Astrocyte (in vitro differentiated cells and primary cell): Measurements from ENCODE around the gene SLC6A3. TPM values are rescaled to one million over a fixed set of nuclear protein-coding genes. Genes with fewer than 3 reads are reported as not detected.

Experiments used
- DNase-seq: peaks from one replicate; pipeline ENCODE4 v3.0.0-alpha.2; 2010; ENCODE audit warnings: low read depth
- FAIRE-seq: peaks from 2 replicates; lab custom pipeline; 2011; peaks lifted over from hg19 to GRCh38; lab: Jason Lieb, UNC
- H2AFZ ChIP-seq: 2 replicates; pipeline ENCODE4 v1.6.0; 2012; ENCODE audit warnings: low read depth, low read length, inconsistent platforms
- H3K27ac ChIP-seq: 2 replicates; pipeline ENCODE4 v1.5.1; 2011; ENCODE audit warnings: low read depth, low read length, inconsistent platforms
- H3K27me3 ChIP-seq: 2 replicates; pipeline ENCODE4 v1.6.0; 2011; ENCODE audit warnings: low read length, inconsistent platforms; ENCODE audit not compliant: insufficient read depth
- H3K36me3 ChIP-seq: 2 replicates; pipeline ENCODE4 v1.5.1; 2011; ENCODE audit warnings: low read length, inconsistent platforms; ENCODE audit not compliant: insufficient read depth
- H3K4me1 ChIP-seq: 2 replicates; pipeline ENCODE4 v1.5.1; 2011; ENCODE audit warnings: low read length, inconsistent platforms; ENCODE audit not compliant: insufficient read depth
- H3K4me2 ChIP-seq: 2 replicates; pipeline ENCODE4 v1.6.0; 2012; ENCODE audit warnings: low read length, inconsistent platforms
- H3K4me3 ChIP-seq: 2 replicates; pipeline ENCODE4 v1.5.1; 2011; ENCODE audit warnings: low read depth, mild to moderate bottlenecking, low read length, inconsistent platforms; ENCODE audit not compliant: insufficient read depth
- H3K79me2 ChIP-seq: 2 replicates; pipeline ENCODE4 v1.6.0; 2012; ENCODE audit warnings: mild to moderate bottlenecking, low read length, inconsistent platforms; ENCODE audit not compliant: insufficient read depth
- H3K9ac ChIP-seq: 2 replicates; pipeline ENCODE4 v1.6.0; 2012; ENCODE audit warnings: mild to moderate bottlenecking, low read length, inconsistent platforms
- H3K9me3 ChIP-seq: 2 replicates; pipeline ENCODE4 v1.5.1; 2012; ENCODE audit warnings: low read depth, mild to moderate bottlenecking, low read length, inconsistent platforms; ENCODE audit not compliant: insufficient read depth
- H4K20me1 ChIP-seq: 2 replicates; pipeline ENCODE4 v1.6.0; 2012; ENCODE audit warnings: low read length, inconsistent platforms; ENCODE audit not compliant: insufficient read depth
- H3K27ac Mint-ChIP-seq: one replicate; pipeline ENCODE4 v1.8.0; 2021; ENCODE audit warnings: mild to moderate bottlenecking, mixed read lengths; ENCODE audit not compliant: unreplicated experiment
- H3K27me3 Mint-ChIP-seq: one replicate; pipeline ENCODE4 v1.8.0; 2021; ENCODE audit warnings: low read depth, mixed read lengths; ENCODE audit not compliant: unreplicated experiment
- H3K36me3 Mint-ChIP-seq: one replicate; pipeline ENCODE4 v1.8.0; 2021; ENCODE audit warnings: low read depth, mixed read lengths; ENCODE audit not compliant: unreplicated experiment
- H3K4me1 Mint-ChIP-seq: one replicate; pipeline ENCODE4 v1.8.0; 2021; ENCODE audit warnings: low read depth, mixed read lengths; ENCODE audit not compliant: unreplicated experiment
- H3K4me3 Mint-ChIP-seq: one replicate; pipeline ENCODE4 v1.8.0; 2021; ENCODE audit warnings: mild to moderate bottlenecking, moderate library complexity, mixed read lengths; ENCODE audit not compliant: unreplicated experiment
- H3K9me3 Mint-ChIP-seq: one replicate; pipeline ENCODE4 v1.8.0; 2021; ENCODE audit warnings: mild to moderate bottlenecking, mixed read lengths; ENCODE audit not compliant: unreplicated experiment
- EZH2 ChIP-seq: IDR thresholded peaks from 2 replicates; pipeline ENCODE4 v1.6.1; 2012; ENCODE audit warnings: mild to moderate bottlenecking, low read length, inconsistent platforms; ENCODE audit not compliant: insufficient read depth
- total RNA-seq: library from RNA; stranded (reverse); gene quantifications from 2 replicates; pipeline ENCODE4 v1.2.1, GENCODE V29; 2021
- TF ChIP-seq, protein P1 (sequence below): IDR thresholded peaks from 2 replicates; pipeline ENCODE4 v1.5.1; 2011; ENCODE audit warnings: low read depth, mild to moderate bottlenecking, inconsistent platforms, low read length, moderate library complexity; ENCODE audit not compliant: insufficient read depth

The SLC6A3 gene
- total RNA-seq, 1 donor from 2014 or later: 0.07 TPM

DNA sequence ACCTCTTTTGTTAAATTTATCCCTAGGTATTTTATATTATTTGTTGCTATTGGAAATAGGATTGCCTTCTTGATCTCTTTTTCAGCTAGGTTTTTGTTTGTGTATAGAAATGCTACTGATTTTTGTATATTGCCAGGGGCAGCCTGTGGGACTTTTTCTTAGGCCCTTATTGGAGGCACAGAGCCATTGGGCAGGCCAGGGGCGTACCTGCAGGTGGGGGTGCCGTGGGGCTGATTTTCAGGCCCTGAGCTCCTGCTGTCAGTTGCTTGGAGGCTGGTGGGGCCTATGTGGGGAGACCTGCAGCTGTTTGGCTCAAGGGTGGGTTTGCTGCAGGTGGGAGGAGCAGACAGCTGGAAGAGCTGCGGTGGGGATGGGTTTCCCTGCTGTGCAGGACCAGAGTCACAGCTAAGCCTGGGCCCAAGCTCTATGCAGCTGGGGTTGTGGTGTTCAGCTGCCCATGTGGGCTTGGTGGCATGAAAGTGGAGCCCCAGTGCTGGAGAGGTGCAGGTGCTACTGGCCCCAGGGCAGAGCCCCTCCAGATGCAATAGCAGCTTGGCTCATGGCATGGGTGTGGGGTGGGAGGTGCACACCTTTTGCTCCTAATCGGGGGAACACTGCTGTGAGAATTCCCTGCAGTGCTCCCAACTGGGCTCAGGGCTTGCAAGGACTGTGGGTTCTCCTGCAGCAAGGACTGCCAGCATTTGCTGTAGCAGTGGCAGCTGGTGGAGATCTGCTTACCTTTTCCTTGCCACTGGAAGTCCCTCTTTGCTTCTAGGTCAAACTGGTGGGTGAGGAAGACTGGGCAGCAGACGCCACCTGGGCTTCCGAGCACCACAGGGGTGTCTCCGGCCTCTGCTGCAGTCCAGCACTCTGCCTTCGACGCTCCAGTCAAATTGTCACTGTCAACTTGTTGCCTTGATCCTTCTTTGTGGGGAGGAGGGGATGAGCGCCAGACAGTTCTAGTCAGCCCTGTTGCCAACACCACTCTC lies 92.7 kb downstream of the SLC6A3 start:
- H4K20me1 ChIP-seq: no peaks in the 10 kb centered on the region
- Mint-ChIP-seq H3K36me3 (peaks cover 4% of the 10 kb centered on the region), H3K4me3 (peak overlapping the region; percentile 12), H3K4me1 (no peaks in the 10 kb centered on the region), H3K9me3 (no peaks in the 10 kb centered on the region), H3K27me3 (peaks cover 16% of the 10 kb centered on the region), H3K27ac (no peak overlapping the region)
- TF ChIP-seq, protein P1, sequence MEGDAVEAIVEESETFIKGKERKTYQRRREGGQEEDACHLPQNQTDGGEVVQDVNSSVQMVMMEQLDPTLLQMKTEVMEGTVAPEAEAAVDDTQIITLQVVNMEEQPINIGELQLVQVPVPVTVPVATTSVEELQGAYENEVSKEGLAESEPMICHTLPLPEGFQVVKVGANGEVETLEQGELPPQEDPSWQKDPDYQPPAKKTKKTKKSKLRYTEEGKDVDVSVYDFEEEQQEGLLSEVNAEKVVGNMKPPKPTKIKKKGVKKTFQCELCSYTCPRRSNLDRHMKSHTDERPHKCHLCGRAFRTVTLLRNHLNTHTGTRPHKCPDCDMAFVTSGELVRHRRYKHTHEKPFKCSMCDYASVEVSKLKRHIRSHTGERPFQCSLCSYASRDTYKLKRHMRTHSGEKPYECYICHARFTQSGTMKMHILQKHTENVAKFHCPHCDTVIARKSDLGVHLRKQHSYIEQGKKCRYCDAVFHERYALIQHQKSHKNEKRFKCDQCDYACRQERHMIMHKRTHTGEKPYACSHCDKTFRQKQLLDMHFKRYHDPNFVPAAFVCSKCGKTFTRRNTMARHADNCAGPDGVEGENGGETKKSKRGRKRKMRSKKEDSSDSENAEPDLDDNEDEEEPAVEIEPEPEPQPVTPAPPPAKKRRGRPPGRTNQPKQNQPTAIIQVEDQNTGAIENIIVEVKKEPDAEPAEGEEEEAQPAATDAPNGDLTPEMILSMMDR: no peak
- TF ChIP-seq EZH2: no peak
- H2AFZ ChIP-seq: no peak overlapping the region
- no peak for FAIRE-seq
- DNase-seq: no peak
- H3K27me3 ChIP-seq: peaks cover 7% of the 10 kb centered on the region
- H3K9ac ChIP-seq: no peak overlapping the region
- no peaks in the 10 kb centered on the region for H3K9me3 ChIP-seq
- H3K27ac ChIP-seq: no peak overlapping the region
- no peak overlapping the region for H3K4me3 ChIP-seq
- H3K4me1 ChIP-seq: no peaks in the 10 kb centered on the region
- H3K79me2 ChIP-seq: no peaks in the 10 kb centered on the region
- no peak overlapping the region for H3K4me2 ChIP-seq
- no peaks in the 10 kb centered on the region for H3K36me3 ChIP-seq

DNA sequence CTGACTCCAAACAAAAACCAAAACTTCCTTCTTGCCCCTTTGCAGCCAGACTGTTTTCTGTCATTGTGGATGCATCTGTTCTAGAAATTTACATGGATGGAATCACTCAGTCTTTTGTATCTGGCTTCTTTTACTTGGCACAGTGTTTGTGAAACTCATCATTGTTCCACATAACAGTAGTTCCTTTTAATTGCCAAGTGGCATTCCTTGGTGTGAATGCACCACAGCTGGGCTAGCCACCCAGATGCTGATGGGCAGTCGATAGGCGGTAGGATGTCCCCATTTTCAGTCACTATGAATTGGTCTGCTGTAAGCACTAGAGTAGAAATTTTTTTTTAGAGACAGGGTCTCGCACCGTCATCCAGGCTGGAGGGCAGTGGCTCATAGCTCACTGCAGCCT lies 94.1 kb downstream of the SLC6A3 start:
- no peak overlapping the region for H3K4me3 Mint-ChIP-seq
- no peak overlapping the region for H3K4me2 ChIP-seq
- H3K9me3 ChIP-seq: no peaks in the 10 kb centered on the region
- H3K27me3 ChIP-seq: peaks cover 7% of the 10 kb centered on the region
- no peaks in the 10 kb centered on the region for H3K9me3 Mint-ChIP-seq
- no peaks in the 10 kb centered on the region for H3K79me2 ChIP-seq
- no peak for DNase-seq
- no peaks in the 10 kb centered on the region for H3K4me1 ChIP-seq
- no peak overlapping the region for H2AFZ ChIP-seq
- H3K9ac ChIP-seq: no peak overlapping the region
- TF ChIP-seq, protein P1: no peak
- no peak for TF ChIP-seq EZH2
- no peak overlapping the region for H3K27ac ChIP-seq
- no peak overlapping the region for H3K27ac Mint-ChIP-seq
- no peaks in the 10 kb centered on the region for H4K20me1 ChIP-seq
- H3K4me1 Mint-ChIP-seq: peaks cover 1% of the 10 kb centered on the region
- peaks cover 10% of the 10 kb centered on the region for H3K27me3 Mint-ChIP-seq
- FAIRE-seq: no peak
- H3K36me3 ChIP-seq: no peaks in the 10 kb centered on the region
- H3K36me3 Mint-ChIP-seq: peaks cover 4% of the 10 kb centered on the region
- no peak overlapping the region for H3K4me3 ChIP-seq

DNA sequence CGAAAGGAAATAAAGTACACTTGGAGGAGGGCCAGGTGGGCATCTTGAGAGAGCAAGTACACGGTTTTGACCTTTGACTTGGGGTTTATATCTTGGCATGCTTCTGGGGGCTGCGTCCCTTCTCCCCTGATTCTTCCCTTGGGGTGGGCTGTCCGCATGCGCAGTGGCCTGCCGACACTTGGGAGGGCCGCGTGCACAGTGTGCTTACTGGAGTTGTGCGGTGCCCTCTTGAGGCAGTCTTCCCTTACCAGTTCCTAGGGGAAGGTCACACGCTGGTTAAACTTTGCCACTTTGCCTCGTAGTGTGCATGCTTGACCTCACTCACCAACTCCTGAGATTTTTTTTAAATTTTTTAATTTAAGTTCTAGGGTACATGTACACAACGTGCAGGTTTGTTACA lies 96.0 kb downstream of the SLC6A3 start:
- H3K36me3 ChIP-seq: no peaks in the 10 kb centered on the region
- H3K79me2 ChIP-seq: peaks cover 15% of the 10 kb centered on the region
- Mint-ChIP-seq H3K27me3 (peaks cover 5% of the 10 kb centered on the region), H3K27ac (no peak overlapping the region), H3K4me3 (no peak overlapping the region), H3K9me3 (no peaks in the 10 kb centered on the region), H3K4me1 (peaks cover 5% of the 10 kb centered on the region), H3K36me3 (peaks cover 4% of the 10 kb centered on the region)
- H4K20me1 ChIP-seq: peaks cover under 1% of the 10 kb centered on the region
- no peak overlapping the region for H3K9ac ChIP-seq
- FAIRE-seq (no peak), DNase-seq (no peak)
- H2AFZ ChIP-seq: no peak overlapping the region
- H3K27ac ChIP-seq: no peak overlapping the region
- H3K4me2 ChIP-seq: no peak overlapping the region
- H3K4me1 ChIP-seq: peaks cover 2% of the 10 kb centered on the region
- TF ChIP-seq, protein P1: no peak
- no peak for TF ChIP-seq EZH2
- H3K27me3 ChIP-seq: no peaks in the 10 kb centered on the region
- H3K4me3 ChIP-seq: no peak overlapping the region
- no peaks in the 10 kb centered on the region for H3K9me3 ChIP-seq
